ENCODE measurements around the gene LUZP1.

Gene LUZP1

GRCh38 chr1:23114424-23115079, 54.1 kb downstream of the LUZP1 start:
- Histone ChIP-seq H3K27ac (ENCODE audit: insufficient read depth in 1 of 2, low read depth in 1 of 2, low read length in 2 of 2, poor library complexity in 1 of 2, severe bottlenecking in 2 of 2) (peak overlapping the region in 1 of 2 experiments; percentile 64), H3K4me1 (ENCODE audit: control extremely low read depth in 1 of 4, control insufficient read depth in 4 of 4, insufficient read depth in 4 of 4, low read length in 3 of 4) (peaks cover 4 to 45% (median 30%) of the 10 kb centered on the region in 4 experiments), H3K4me3 (ENCODE audit: control insufficient read depth in 1 of 7, extremely low read depth in 1 of 7, insufficient read depth in 4 of 7, low read depth in 2 of 7, low read length in 6 of 7) (no peak overlapping the region), H3K9me3 (ENCODE audit: control extremely low read depth in 1 of 5, control insufficient read depth in 4 of 5, insufficient read depth in 2 of 5, low read depth in 1 of 5, low read length in 4 of 5) (no peaks in the 10 kb centered on the region), H3K36me3 (ENCODE audit: control insufficient read depth in 4 of 4, insufficient read depth in 4 of 4, low read length in 3 of 4) (no peaks in the 10 kb centered on the region), H3K27me3 (replicated peaks in 2 of 5; ENCODE audit: control insufficient read depth in 4 of 5, insufficient read depth in 5 of 5, low read length in 4 of 5) (no peaks in the 10 kb centered on the region)
- 93% methylated on average over 2 of the region's 6 CpGs for WGBS (ENCODE audit: insufficient coverage)
- POLR2A ChIA-PET: interaction anchor here (0.7 to 1.0 kb wide), 3 partner anchors 7 to 55 kb away, joined by 3 read pairs; no protein-coding TSS in a partner anchor
- CTCF ChIA-PET: interaction anchor here (0.7 to 1.2 kb wide), 4 partner anchors 12 to 64 kb away, joined by 3 to 5 read pairs (median 3); partner anchors contain the start of gene LUZP1
- DNase-seq: peak in 2 of 3 donors; percentile 41 to 52

- 70% methylated on average over 4 of the region's 6 CpGs for WGBS (ENCODE audit: insufficient coverage)
- Histone ChIP-seq H3K27me3 (replicated peaks in 2 of 5; ENCODE audit: control insufficient read depth in 4 of 5, insufficient read depth in 5 of 5, low read length in 4 of 5) (no peaks in the 10 kb centered on the region), H3K9me3 (ENCODE audit: control extremely low read depth in 1 of 5, control insufficient read depth in 4 of 5, insufficient read depth in 2 of 5, low read depth in 1 of 5, low read length in 4 of 5) (no peaks in the 10 kb centered on the region), H3K36me3 (ENCODE audit: control insufficient read depth in 4 of 4, insufficient read depth in 4 of 4, low read length in 3 of 4) (peaks cover 2 to 20% (median 11%) of the 10 kb centered on the region in 4 experiments), H3K27ac (ENCODE audit: insufficient read depth in 1 of 2, low read depth in 1 of 2, low read length in 2 of 2, poor library complexity in 1 of 2, severe bottlenecking in 2 of 2) (no peak overlapping the region), H3K4me3 (ENCODE audit: control insufficient read depth in 1 of 7, extremely low read depth in 1 of 7, insufficient read depth in 4 of 7, low read depth in 2 of 7, low read length in 6 of 7) (peak overlapping the region in 1 of 7 experiments; percentile 26), H3K4me1 (ENCODE audit: control extremely low read depth in 1 of 4, control insufficient read depth in 4 of 4, insufficient read depth in 4 of 4, low read length in 3 of 4) (peaks cover 4 to 32% (median 20%) of the 10 kb centered on the region in 4 experiments)
- DNase-seq: peak in 2 of 3 donors; percentile 49 to 58
- CTCF ChIA-PET: interaction anchor here (1.5 to 7.8 kb wide), 4 partner anchors 9 to 73 kb away, joined by 3 to 52 read pairs (median 21); no protein-coding TSS in a partner anchor
- POLR2A ChIA-PET: interaction anchor here (0.8 kb wide), 1 partner anchor 9 kb away, joined by 4 read pairs; no protein-coding TSS in a partner anchor
These were observed 56.8 kb downstream of the LUZP1 start for GRCh38 chr1:23111600-23112535.

GRCh38 chr1:23110391-23110790, 58.3 kb downstream of the LUZP1 start:
- no peak overlapping the region for H3K4me3 ChIP-seq (ENCODE audit: control insufficient read depth in 1 of 7, extremely low read depth in 1 of 7, insufficient read depth in 4 of 7, low read depth in 2 of 7, low read length in 6 of 7)
- peaks cover 4 to 26% (median 18%) of the 10 kb centered on the region in 4 experiments for H3K4me1 ChIP-seq (ENCODE audit: control extremely low read depth in 1 of 4, control insufficient read depth in 4 of 4, insufficient read depth in 4 of 4, low read length in 3 of 4)
- ChIA-PET CTCF (interaction anchor here (1.0 to 7.8 kb wide), 5 partner anchors 9 to 74 kb away, joined by 3 to 52 read pairs (median 4); no protein-coding TSS in a partner anchor), POLR2A (no interaction called here)
- DNase-seq: no peak
- H3K9me3 ChIP-seq (ENCODE audit: control extremely low read depth in 1 of 5, control insufficient read depth in 4 of 5, insufficient read depth in 2 of 5, low read depth in 1 of 5, low read length in 4 of 5): no peaks in the 10 kb centered on the region
- no peaks in the 10 kb centered on the region for H3K27me3 ChIP-seq (replicated peaks in 2 of 5; ENCODE audit: control insufficient read depth in 4 of 5, insufficient read depth in 5 of 5, low read length in 4 of 5)
- no peak overlapping the region for H3K27ac ChIP-seq (ENCODE audit: insufficient read depth in 1 of 2, low read depth in 1 of 2, low read length in 2 of 2, poor library complexity in 1 of 2, severe bottlenecking in 2 of 2)
- no CpG with 5 or more reads among the region's 5 CpGs for WGBS (ENCODE audit: insufficient coverage)
- peaks cover 3 to 24% (median 12%) of the 10 kb centered on the region in 4 experiments for H3K36me3 ChIP-seq (ENCODE audit: control insufficient read depth in 4 of 4, insufficient read depth in 4 of 4, low read length in 3 of 4)

- H3K27ac ChIP-seq (ENCODE audit: insufficient read depth in 1 of 2, low read depth in 1 of 2, low read length in 2 of 2, poor library complexity in 1 of 2, severe bottlenecking in 2 of 2): no peak overlapping the region
- DNase-seq: no peak
- H3K9me3 ChIP-seq (ENCODE audit: control extremely low read depth in 1 of 5, control insufficient read depth in 4 of 5, insufficient read depth in 2 of 5, low read depth in 1 of 5, low read length in 4 of 5): no peaks in the 10 kb centered on the region
- no CpG with 5 or more reads among the region's 4 CpGs for WGBS (ENCODE audit: insufficient coverage)
- H3K36me3 ChIP-seq (ENCODE audit: control insufficient read depth in 4 of 4, insufficient read depth in 4 of 4, low read length in 3 of 4): peaks cover 3 to 24% (median 12%) of the 10 kb centered on the region in 4 experiments
- no peak overlapping the region for H3K4me3 ChIP-seq (ENCODE audit: control insufficient read depth in 1 of 7, extremely low read depth in 1 of 7, insufficient read depth in 4 of 7, low read depth in 2 of 7, low read length in 6 of 7)
- peaks cover 2 to 20% (median 13%) of the 10 kb centered on the region in 4 experiments for H3K4me1 ChIP-seq (ENCODE audit: control extremely low read depth in 1 of 4, control insufficient read depth in 4 of 4, insufficient read depth in 4 of 4, low read length in 3 of 4)
- CTCF ChIA-PET: interaction anchor here (0.9 to 7.8 kb wide), 5 partner anchors 9 to 75 kb away, joined by 3 to 52 read pairs (median 6); no protein-coding TSS in a partner anchor
- no peaks in the 10 kb centered on the region for H3K27me3 ChIP-seq (replicated peaks in 2 of 5; ENCODE audit: control insufficient read depth in 4 of 5, insufficient read depth in 5 of 5, low read length in 4 of 5)
- POLR2A ChIA-PET: no interaction called here
These were observed 59.6 kb downstream of the LUZP1 start for GRCh38 chr1:23108918-23109533.

GRCh38 chr1:23103001-23103889, 65.4 kb downstream of the LUZP1 start:
- WGBS (ENCODE audit: insufficient coverage): 81% methylated on average over 6 of the region's 10 CpGs
- peak in 2 of 3 donors; percentile 77 to 88 for DNase-seq
- peaks cover 18 to 62% (median 46%) of the 10 kb centered on the region in 4 experiments for H3K4me1 ChIP-seq (ENCODE audit: control extremely low read depth in 1 of 4, control insufficient read depth in 4 of 4, insufficient read depth in 4 of 4, low read length in 3 of 4)
- CTCF ChIA-PET: interaction anchor here (0.6 to 21.1 kb wide), 8 partner anchors 9 to 124 kb away, joined by 3 to 478 read pairs (median 5); no protein-coding TSS in a partner anchor
- H3K27me3 ChIP-seq (replicated peaks in 2 of 5; ENCODE audit: control insufficient read depth in 4 of 5, insufficient read depth in 5 of 5, low read length in 4 of 5): no peaks in the 10 kb centered on the region
- peak overlapping the region; percentile 33 to 53 for H3K27ac ChIP-seq (ENCODE audit: insufficient read depth in 1 of 2, low read depth in 1 of 2, low read length in 2 of 2, poor library complexity in 1 of 2, severe bottlenecking in 2 of 2)
- H3K36me3 ChIP-seq (ENCODE audit: control insufficient read depth in 4 of 4, insufficient read depth in 4 of 4, low read length in 3 of 4): peaks cover 3 to 16% (median 7%) of the 10 kb centered on the region in 4 experiments
- POLR2A ChIA-PET: interaction anchor here (0.6 to 1.0 kb wide), 2 partner anchors 8 to 77 kb away, joined by 4 read pairs; no protein-coding TSS in a partner anchor
- no peaks in the 10 kb centered on the region for H3K9me3 ChIP-seq (ENCODE audit: control extremely low read depth in 1 of 5, control insufficient read depth in 4 of 5, insufficient read depth in 2 of 5, low read depth in 1 of 5, low read length in 4 of 5)
- peak overlapping the region in 1 of 7 experiments; percentile 20 for H3K4me3 ChIP-seq (ENCODE audit: control insufficient read depth in 1 of 7, extremely low read depth in 1 of 7, insufficient read depth in 4 of 7, low read depth in 2 of 7, low read length in 6 of 7)

- H3K27me3 ChIP-seq (replicated peaks in 2 of 5; ENCODE audit: control insufficient read depth in 4 of 5, insufficient read depth in 5 of 5, low read length in 4 of 5): no peaks in the 10 kb centered on the region
- H3K9me3 ChIP-seq (ENCODE audit: control extremely low read depth in 1 of 5, control insufficient read depth in 4 of 5, insufficient read depth in 2 of 5, low read depth in 1 of 5, low read length in 4 of 5): no peaks in the 10 kb centered on the region
- ChIA-PET CTCF (interaction anchor here (0.6 to 21.1 kb wide), 7 partner anchors 10 to 123 kb away, joined by 3 to 478 read pairs (median 5); no protein-coding TSS in a partner anchor), POLR2A (interaction anchor here (0.6 kb wide), 1 partner anchor 78 kb away, joined by 4 read pairs; no protein-coding TSS in a partner anchor)
- H3K27ac ChIP-seq (ENCODE audit: insufficient read depth in 1 of 2, low read depth in 1 of 2, low read length in 2 of 2, poor library complexity in 1 of 2, severe bottlenecking in 2 of 2): no peak overlapping the region
- DNase-seq: no peak
- H3K4me3 ChIP-seq (ENCODE audit: control insufficient read depth in 1 of 7, extremely low read depth in 1 of 7, insufficient read depth in 4 of 7, low read depth in 2 of 7, low read length in 6 of 7): peak overlapping the region in 1 of 7 experiments; percentile 37
- H3K36me3 ChIP-seq (ENCODE audit: control insufficient read depth in 4 of 4, insufficient read depth in 4 of 4, low read length in 3 of 4): peaks cover 0 to 9% (median 4%) of the 10 kb centered on the region in 4 experiments
- no CpG with 5 or more reads among the region's 1 CpG for WGBS (ENCODE audit: insufficient coverage)
- peaks cover 18 to 62% (median 46%) of the 10 kb centered on the region in 4 experiments for H3K4me1 ChIP-seq (ENCODE audit: control extremely low read depth in 1 of 4, control insufficient read depth in 4 of 4, insufficient read depth in 4 of 4, low read length in 3 of 4)
These were observed 66.4 kb downstream of the LUZP1 start for GRCh38 chr1:23102289-23102688.

Data from common myeloid progenitor, CD34-positive (primary cell).